ENCODE results near the gene PAX3. TPM values are rescaled to one million over a fixed set of nuclear protein-coding genes. Genes with fewer than 3 reads are reported as not detected.

Gene PAX3
- total and polyA plus RNA-seq, 2 of the 13 experiments (the other 11 are each of a cell fraction or from before 2014, with no cell fraction given): 0.07 TPM; not detected in 1

DNA sequence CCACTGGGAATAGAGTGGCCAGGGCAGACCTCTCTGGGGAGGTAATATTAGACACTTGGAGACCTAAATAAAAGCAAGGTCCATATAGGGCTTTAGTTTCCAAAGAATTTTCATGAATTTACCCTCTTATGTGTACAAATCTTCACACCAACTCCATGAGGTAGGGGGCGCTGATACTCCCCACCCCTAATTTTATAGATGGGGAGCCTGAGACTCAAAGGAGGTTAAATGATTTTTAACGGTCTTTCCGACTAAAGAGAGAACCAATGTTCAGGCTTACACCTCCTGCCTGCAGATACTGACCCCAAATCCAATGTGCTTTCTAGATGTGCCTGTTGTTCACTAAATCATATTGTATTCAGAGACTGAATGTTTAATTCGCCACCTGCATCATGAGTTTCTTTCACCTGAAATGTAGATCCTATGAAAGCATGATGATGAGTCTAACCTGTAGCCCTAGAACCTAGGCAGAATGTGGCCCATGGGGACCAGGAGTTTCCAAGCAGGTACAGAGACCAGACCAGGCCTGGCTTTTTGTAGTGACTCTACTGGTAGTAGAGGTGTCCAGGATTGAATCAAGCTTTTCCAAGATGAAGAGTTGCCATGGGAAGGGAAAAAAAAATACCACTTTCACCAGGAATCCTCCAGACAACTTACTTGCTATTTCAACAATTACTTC is 16.8 kb upstream of the PAX3 start:
- CTCF ChIA-PET (ENCODE audit: low intra/inter-chr PET ratio, low total read pairs): no interaction called here
- Histone ChIP-seq H3K4me3 (replicated peaks in 1 of 3; ENCODE audit: insufficient read depth in 1 of 3, low read depth in 2 of 3, low read length in 3 of 3) (no peak overlapping the region), H3K27ac (ENCODE audit: extremely low read length, insufficient read depth, low read length) (no peak overlapping the region), H3K4me2 (ENCODE audit: low read depth, low read length) (no peak overlapping the region), H3K9me3 (ENCODE audit: low read length) (no peaks in the 10 kb centered on the region), H4K20me1 (ENCODE audit: insufficient read depth, low read length) (no peaks in the 10 kb centered on the region; the same call in 1 of the 2 replicates), H2AFZ (ENCODE audit: low read length) (no peak overlapping the region), H3K9ac (ENCODE audit: insufficient read depth, low read depth, low read length) (no peak overlapping the region), H3K27me3 (ENCODE audit: control insufficient read depth in 1 of 2, insufficient read depth in 2 of 2, low read length in 2 of 2) (peaks cover 8 to 55% of the 10 kb centered on the region in 2 experiments), H3K79me2 (ENCODE audit: insufficient read depth, low read length) (no peaks in the 10 kb centered on the region), H3K36me3 (replicated peaks in 1 of 2; ENCODE audit: control insufficient read depth in 1 of 2, insufficient read depth in 2 of 2, low read length in 2 of 2) (no peaks in the 10 kb centered on the region), H3K4me1 (ENCODE audit: insufficient read depth, low read length) (peaks cover 12% of the 10 kb centered on the region)
- ATAC-seq (no peak), FAIRE-seq (no peak), DNase-seq (ENCODE audit: low spot score) (no peak)
- intact Hi-C loops (cut with micrococcal nuclease; ENCODE audit: unreplicated experiment): loop anchor here (10.0 kb wide), 1 partner anchor 119 kb away; no protein-coding TSS in a partner anchor
- POLR2A ChIA-PET: no interaction called here
- in situ Hi-C loops (cut with HindIII; ENCODE audit: extremely low pct_ligation_motif_present, low pct_unique_long_range_greater_than_20kb): no loop called here
- TF ChIP-seq EZH2 (conservative IDR thresholded peaks at IDR 0.05; ENCODE audit: low read depth, low read length): no peak
- TF ChIP-seq, protein P1, sequence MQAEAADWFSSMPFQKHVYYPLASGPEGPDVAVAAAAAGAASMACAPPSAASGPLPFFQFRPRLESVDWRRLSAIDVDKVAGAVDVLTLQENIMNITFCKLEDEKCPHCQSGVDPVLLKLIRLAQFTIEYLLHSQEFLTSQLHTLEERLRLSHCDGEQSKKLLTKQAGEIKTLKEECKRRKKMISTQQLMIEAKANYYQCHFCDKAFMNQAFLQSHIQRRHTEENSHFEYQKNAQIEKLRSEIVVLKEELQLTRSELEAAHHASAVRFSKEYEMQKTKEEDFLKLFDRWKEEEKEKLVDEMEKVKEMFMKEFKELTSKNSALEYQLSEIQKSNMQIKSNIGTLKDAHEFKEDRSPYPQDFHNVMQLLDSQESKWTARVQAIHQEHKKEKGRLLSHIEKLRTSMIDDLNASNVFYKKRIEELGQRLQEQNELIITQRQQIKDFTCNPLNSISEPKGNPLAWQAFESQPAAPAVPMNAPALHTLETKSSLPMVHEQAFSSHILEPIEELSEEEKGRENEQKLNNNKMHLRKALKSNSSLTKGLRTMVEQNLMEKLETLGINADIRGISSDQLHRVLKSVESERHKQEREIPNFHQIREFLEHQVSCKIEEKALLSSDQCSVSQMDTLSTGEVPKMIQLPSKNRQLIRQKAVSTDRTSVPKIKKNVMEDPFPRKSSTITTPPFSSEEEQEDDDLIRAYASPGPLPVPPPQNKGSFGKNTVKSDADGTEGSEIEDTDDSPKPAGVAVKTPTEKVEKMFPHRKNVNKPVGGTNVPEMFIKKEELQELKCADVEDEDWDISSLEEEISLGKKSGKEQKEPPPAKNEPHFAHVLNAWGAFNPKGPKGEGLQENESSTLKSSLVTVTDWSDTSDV (CRISPR knock-in tag; IDR thresholded peaks at IDR 0.05): no peak
- no peak for TF ChIP-seq ELF3 (CRISPR knock-in tag; IDR thresholded peaks at IDR 0.05)
- TF ChIP-seq, protein P2, sequence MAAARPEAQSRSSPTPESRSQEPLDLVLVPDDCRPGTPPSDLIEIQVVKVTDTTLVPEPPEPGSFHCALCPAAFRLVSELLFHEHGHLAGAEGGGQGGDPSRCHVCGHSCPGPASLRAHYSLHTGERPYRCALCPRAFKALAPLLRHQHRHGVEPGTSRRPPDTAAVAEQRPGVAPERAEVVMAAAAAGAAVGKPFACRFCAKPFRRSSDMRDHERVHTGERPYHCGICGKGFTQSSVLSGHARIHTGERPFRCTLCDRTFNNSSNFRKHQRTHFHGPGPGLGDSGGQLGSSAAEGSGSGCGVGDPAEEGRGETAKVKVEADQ (CRISPR knock-in tag; IDR thresholded peaks at IDR 0.05; ENCODE audit: borderline replicate concordance): no peak
- no peak for TF ChIP-seq EED (CRISPR knock-in tag; IDR thresholded peaks at IDR 0.05)
- TF ChIP-seq ZZZ3 (CRISPR knock-in tag; IDR thresholded peaks at IDR 0.05; ENCODE audit: borderline replicate concordance): no peak
- no peak for TF ChIP-seq PAXIP1 (CRISPR knock-in tag; conservative IDR thresholded peaks at IDR 0.05)
- no peak for TF ChIP-seq ZNF83 (CRISPR knock-in tag; IDR thresholded peaks at IDR 0.05; ENCODE audit: borderline replicate concordance)
- no peak for TF ChIP-seq ZNF589 (CRISPR knock-in tag; conservative IDR thresholded peaks at IDR 0.05)
- no peak for TF ChIP-seq MATR3 (CRISPR knock-in tag; IDR thresholded peaks at IDR 0.05)
- WGBS (ENCODE audit: low lambda C conversion rate): 1% methylated on average over 4 of the region's 4 CpGs
- no TSS peak for BruUV-seq (replicated peaks)
